Measurements from ENCODE around the gene CCDC148.

DNA sequence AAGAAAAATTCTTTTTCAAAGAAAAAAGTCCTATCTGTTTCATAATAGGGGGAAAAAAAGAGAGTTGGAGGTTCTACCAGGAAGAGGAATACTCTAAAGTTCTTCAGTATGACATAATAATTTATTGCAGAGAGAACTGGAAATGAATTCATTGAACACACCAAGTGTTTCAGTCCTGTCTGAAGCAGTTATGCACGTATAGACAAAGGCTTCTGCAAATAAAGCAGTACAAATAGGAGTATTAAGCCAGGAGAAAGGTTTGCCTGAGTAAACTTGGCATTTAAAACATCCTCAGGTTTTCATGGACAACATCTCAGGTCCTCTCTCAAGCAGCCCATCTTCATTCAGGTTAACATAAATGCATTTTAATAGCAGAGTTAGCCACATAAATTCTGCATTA is 141.6 kb downstream of the CCDC148 start:
- TF ChIP-seq, protein P1, sequence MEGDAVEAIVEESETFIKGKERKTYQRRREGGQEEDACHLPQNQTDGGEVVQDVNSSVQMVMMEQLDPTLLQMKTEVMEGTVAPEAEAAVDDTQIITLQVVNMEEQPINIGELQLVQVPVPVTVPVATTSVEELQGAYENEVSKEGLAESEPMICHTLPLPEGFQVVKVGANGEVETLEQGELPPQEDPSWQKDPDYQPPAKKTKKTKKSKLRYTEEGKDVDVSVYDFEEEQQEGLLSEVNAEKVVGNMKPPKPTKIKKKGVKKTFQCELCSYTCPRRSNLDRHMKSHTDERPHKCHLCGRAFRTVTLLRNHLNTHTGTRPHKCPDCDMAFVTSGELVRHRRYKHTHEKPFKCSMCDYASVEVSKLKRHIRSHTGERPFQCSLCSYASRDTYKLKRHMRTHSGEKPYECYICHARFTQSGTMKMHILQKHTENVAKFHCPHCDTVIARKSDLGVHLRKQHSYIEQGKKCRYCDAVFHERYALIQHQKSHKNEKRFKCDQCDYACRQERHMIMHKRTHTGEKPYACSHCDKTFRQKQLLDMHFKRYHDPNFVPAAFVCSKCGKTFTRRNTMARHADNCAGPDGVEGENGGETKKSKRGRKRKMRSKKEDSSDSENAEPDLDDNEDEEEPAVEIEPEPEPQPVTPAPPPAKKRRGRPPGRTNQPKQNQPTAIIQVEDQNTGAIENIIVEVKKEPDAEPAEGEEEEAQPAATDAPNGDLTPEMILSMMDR (IDR thresholded peaks at IDR 0.05) = no peak
- no peak for TF ChIP-seq POLR2AphosphoS5 (IDR thresholded peaks at IDR 0.05)
